HG03064 (cell line): ENCODE results near the gene STXBP6.

Source experiments
- ATAC-seq: cut with Tn5 transposase; IDR thresholded peaks from one replicate; pipeline ENCODE4 v1.9.1; 2021; ENCODE audit warnings: low read depth; ENCODE audit not compliant: unreplicated experiment

The STXBP6 gene

DNA sequence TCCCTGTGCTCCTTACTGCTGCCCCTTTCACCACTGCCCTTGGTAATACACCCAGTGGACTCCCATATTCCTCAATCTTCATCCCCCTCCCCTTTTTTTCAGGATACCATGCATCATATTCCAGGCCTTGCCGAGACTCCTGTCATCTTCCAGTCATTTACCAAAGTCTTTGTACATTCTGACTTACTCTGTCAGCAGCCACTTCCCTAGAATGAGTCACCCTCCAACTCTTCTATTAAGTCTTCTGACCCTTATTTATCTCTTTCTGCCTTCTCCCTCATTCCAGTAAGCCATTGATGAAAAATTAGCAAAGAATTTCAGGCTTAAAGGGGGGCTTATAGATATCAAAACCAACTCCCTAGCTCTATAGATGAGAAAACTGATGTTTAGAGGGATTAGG lies 128.0 kb downstream of the STXBP6 start:
- ATAC-seq = no peak

- ATAC-seq = no peak
Measured at GRCh38 chr14:24920265-24921075, 129.5 kb downstream of the STXBP6 start.

DNA sequence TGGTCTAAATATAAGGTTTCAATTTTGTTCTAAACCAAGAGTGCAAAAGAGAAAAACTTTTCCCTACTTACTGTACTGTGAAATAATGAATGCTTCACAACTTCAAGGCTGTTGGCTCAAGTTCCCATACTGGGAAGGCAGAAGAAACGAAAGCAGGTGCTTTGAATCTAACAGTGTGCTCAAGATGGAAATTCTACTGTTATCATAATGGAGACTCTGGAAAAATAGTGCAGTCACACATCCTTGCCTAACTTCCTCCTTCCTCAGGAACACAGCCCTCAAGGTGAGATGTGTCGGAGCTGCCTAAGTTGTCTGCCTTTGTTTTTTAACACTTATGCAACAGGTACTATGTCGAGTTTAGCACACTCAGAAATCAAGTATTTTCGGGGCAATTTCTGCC lies 131.1 kb downstream of the STXBP6 start:
- ATAC-seq = no peak

DNA sequence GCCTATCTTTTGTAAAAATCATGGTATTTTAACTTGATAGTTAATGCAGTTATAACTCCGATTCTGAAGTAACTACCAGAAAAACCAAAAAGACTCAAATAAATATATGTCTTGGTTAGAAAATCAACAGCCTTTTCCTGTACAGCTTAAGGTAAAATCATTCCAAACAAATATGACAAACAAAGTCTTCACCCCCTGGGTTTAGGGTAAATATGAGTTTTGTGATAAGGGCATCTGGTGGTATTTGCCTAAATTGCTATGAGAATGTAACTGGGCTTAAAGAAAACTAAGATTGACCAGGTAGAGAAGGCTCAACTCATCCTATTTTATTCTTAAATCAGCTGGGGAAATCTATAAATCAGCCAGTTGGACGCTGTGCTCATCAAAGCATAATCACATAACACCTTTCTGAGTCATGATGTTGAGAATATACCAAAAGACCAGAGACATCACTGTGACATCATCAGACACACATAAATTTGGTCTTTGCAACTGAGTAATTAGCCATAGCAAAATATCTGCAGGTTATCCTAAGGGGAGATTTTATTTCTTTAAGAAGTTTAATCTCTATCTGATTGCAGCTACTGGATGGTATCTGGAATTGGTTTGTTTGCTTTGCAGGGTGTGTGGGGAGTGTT lies 133.9 kb downstream of the STXBP6 start:
- no peak for ATAC-seq

- ATAC-seq = no peak
Measured at GRCh38 chr14:24915403-24915921, 134.5 kb downstream of the STXBP6 start.

- no peak for ATAC-seq
Measured at GRCh38 chr14:24913746-24914145, 136.2 kb downstream of the STXBP6 start.

- ATAC-seq = no peak
Measured at GRCh38 chr14:24913021-24913420, 136.9 kb downstream of the STXBP6 start.

DNA sequence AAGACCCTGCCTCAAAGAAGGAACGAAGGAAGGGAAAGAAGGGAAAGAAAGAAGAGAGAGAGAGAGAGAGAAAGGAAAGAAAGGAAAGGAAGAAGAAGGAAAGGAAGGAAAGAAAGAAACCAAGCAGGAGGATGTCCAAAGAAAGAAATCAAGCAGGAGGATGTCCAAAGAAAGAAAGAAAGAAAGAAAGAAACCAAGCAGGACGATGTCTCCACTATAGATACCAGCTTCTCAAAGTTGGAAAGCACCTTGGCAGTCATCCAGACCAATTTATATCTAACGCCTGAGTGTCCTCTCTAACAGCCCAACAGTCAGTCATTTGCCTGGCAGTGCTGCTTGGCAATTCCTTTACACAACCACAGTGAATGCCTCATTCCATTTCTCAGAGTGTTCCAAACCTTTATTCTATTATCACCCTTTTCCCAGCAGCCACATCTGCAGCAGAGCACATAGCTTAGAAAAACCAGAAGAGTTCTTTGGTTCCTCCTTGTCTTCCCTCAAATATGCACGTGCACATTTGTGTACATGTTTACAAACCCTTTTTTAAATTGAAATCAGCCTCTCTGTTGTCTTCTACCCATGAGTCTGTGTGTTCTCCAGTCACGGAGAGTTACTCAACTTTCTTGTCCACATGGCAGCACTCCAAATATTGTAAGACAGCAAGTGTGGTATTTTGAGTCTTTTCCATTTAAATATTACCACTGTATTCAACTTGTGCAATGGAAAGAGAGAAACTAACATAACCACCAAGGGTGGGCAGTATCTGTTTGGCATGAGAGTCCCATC lies 138.4 kb downstream of the STXBP6 start:
- no peak for ATAC-seq

GRCh38 chr14:24910408-24910986 lies 139.4 kb downstream of the STXBP6 start:
- ATAC-seq = no peak

- no peak for ATAC-seq
Measured at GRCh38 chr14:24909523-24910302, 140.2 kb downstream of the STXBP6 start.

DNA sequence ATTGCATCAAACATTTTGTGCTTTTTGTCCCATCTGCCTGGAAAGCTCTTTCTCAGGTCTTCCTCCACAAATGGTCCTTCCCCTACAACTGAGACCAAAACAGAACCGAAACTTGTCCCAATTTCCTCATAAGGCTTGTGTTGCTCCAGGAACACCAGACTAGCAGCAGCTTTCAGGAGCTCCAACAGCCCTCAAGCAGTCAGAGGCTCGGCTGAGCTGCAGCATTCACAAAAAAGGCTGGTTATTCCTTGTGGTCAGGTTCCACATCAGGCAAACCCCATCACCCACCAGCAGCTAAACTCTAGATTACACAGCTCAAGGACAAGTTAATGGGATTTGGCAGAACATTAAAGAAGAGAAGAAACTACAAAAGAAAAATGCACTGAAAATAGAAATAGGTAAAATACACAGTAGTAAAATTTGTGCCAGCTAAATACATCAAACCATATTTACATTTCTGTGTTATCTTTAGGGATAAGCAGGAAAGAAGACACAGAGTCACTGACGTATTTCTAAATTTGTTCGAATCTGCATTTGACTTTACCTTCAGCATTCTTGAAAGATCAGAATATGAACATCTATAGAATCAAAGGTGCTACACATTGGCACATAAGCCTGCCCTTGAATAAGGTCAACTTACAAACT lies 141.2 kb downstream of the STXBP6 start:
- ATAC-seq = no peak

DNA sequence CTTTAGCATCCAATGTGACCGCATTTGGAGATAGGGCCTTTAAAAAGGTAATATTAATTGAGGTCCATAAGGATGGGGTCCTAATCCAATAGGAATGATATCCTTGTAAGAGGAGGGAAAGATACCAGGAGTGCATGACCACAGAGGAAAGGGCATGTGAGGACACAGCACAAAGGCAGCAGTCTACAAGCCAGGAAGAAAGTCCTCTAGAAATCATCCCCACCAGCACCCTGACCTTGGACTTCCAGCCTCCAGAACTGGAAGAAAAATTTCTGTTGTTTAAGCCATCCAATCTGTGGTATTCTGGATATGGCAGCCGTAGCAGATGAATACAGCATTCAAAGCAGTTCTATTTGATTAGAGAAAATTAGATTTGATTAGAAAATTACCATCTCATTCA lies 145.4 kb downstream of the STXBP6 start:
- ATAC-seq = no peak

- no peak for ATAC-seq
Measured at GRCh38 chr14:24903337-24903736, 146.6 kb downstream of the STXBP6 start.

GRCh38 chr14:24900269-24901100 lies 149.5 kb downstream of the STXBP6 start:
- no peak for ATAC-seq

GRCh38 chr14:24897793-24898192 lies 152.2 kb downstream of the STXBP6 start:
- ATAC-seq = no peak

- ATAC-seq = no peak
Measured at GRCh38 chr14:24895622-24896021, 154.3 kb downstream of the STXBP6 start.

- ATAC-seq = no peak
Measured at GRCh38 chr14:24895243-24895583, 154.7 kb downstream of the STXBP6 start.

DNA sequence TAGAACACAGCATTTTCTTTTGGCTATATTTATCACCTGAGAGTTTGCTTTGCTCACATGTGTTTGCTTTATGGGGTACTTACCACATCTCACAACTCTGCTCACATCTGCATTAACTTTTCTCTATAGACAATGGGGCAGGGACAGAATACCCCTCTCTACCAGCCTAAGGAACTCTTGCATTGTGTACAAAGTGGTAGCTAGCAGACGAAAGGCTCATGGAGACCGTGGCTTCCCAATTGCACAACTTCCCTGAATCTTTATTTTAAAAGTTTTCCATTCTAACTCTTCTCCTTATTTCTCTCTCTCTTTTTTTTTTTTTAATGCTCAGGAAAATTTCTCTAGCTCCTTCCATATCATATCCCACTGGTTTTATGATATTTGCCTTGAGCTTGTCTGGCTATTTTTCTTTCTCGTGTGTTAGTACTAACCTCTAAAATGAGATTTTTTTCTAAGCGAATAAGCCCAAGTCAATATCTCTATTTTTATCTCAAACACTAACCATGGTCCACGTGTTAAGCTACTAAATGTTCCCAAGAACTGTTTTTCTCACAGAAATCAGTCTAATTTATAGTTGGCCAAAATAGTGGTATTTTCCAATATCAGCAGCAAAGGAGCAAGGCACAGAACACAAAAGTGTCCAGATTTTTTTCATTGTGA lies 155.2 kb downstream of the STXBP6 start:
- no peak for ATAC-seq
